Keratinocyte (primary cell): ENCODE measurements around the gene ADGRF1. TPM values are rescaled to one million over a fixed set of nuclear protein-coding genes. Genes with fewer than 3 reads are reported as not detected.
A peak's percentile ranks its signal among the peaks of the same experiment; 100 is the strongest.

Experiments
- DNase-seq: peaks from one replicate; pipeline ENCODE4 v3.0.0-alpha.2; 2011; ENCODE audit warnings: low read depth, missing footprints, low spot score
- FAIRE-seq: peaks from 2 replicates; lab custom pipeline; 2011; peaks lifted over from hg19 to GRCh38; lab: Jason Lieb, UNC
- H2AFZ ChIP-seq: 2 replicates; pipeline ENCODE4 v1.6.0; 2012; ENCODE audit warnings: low read length, control low read depth, inconsistent platforms; ENCODE audit not compliant: control insufficient read depth
- H3K27ac ChIP-seq: 2 replicates; pipeline ENCODE4 v1.5.1; 2011; ENCODE audit warnings: low read length; ENCODE audit not compliant: control insufficient read depth, insufficient read depth
- H3K27me3 ChIP-seq: 3 replicates; pipeline ENCODE4 v1.6.0; 2011; ENCODE audit warnings: low read length; ENCODE audit not compliant: control insufficient read depth, insufficient read depth; ENCODE audit errors: extremely low read depth
- H3K36me3 ChIP-seq, 2 experiments: 2 replicates in 1 of 2; 3 replicates in 1 of 2; pipeline ENCODE4 v1.5.1; 2011; ENCODE audit warnings: low read length in 2 of 2, mild to moderate bottlenecking in 1 of 2; ENCODE audit not compliant: control insufficient read depth in 2 of 2, insufficient read depth in 2 of 2; ENCODE audit errors: extremely low read depth in 1 of 2
- H3K4me1 ChIP-seq: 3 replicates; pipeline ENCODE4 v1.5.1; 2011; ENCODE audit warnings: low read length; ENCODE audit not compliant: control insufficient read depth, insufficient read depth; ENCODE audit errors: extremely low read depth
- H3K4me2 ChIP-seq: 3 replicates; pipeline ENCODE4 v1.6.0; 2011; ENCODE audit warnings: low read depth, low read length; ENCODE audit not compliant: control insufficient read depth, insufficient read depth; ENCODE audit errors: extremely low read depth
- H3K4me3 ChIP-seq, 3 experiments: fragments of 200-600 bp in 1 of 3; sonication (generic) in 1 of 3; 2 replicates in 2 of 3; 3 replicates in 1 of 3; pipeline ENCODE4 v1.5.1; 2011 to 2016; ENCODE audit warnings: low read length in 3 of 3, mild to moderate bottlenecking in 3 of 3, control low read depth in 2 of 3, inconsistent platforms in 1 of 3, low read depth in 1 of 3, mixed read lengths in 1 of 3, mixed run types in 1 of 3, moderate library complexity in 1 of 3; ENCODE audit not compliant: control insufficient read depth in 2 of 3, insufficient read depth in 2 of 3; ENCODE audit errors: extremely low read depth in 1 of 3
- H3K79me2 ChIP-seq: 2 replicates; pipeline ENCODE4 v1.6.0; 2012; ENCODE audit warnings: low read length; ENCODE audit not compliant: control insufficient read depth, insufficient read depth
- H3K9ac ChIP-seq: 3 replicates; pipeline ENCODE4 v1.6.0; 2011; ENCODE audit warnings: low read length; ENCODE audit not compliant: control insufficient read depth, insufficient read depth; ENCODE audit errors: extremely low read depth
- H3K9me1 ChIP-seq: 3 replicates; pipeline ENCODE4 v1.6.0; 2011; ENCODE audit warnings: low read length; ENCODE audit not compliant: control insufficient read depth, insufficient read depth; ENCODE audit errors: extremely low read depth
- H3K9me3 ChIP-seq: 2 replicates; pipeline ENCODE4 v1.5.1; 2012; ENCODE audit warnings: low read depth, low read length; ENCODE audit not compliant: control insufficient read depth
- H4K20me1 ChIP-seq: 3 replicates; pipeline ENCODE4 v1.6.0; 2011; ENCODE audit warnings: low read length; ENCODE audit not compliant: control insufficient read depth, insufficient read depth; ENCODE audit errors: extremely low read depth
- EZH2 ChIP-seq: IDR thresholded peaks from one replicate; pipeline ENCODE4 v1.6.1; 2012; ENCODE audit warnings: inconsistent platforms, mild to moderate bottlenecking, low read length, moderate library complexity
- dilution Hi-C: fragments of 300-500 bp; cut with MboI; formaldehyde crosslinking; loops from one replicate; pipeline ENCODE4 v1.7.0; 2020; ENCODE audit warnings: low sequenced_read_pairs; ENCODE audit not compliant: extremely low pct_ligation_motif_present
- polyA plus RNA-seq, 5 experiments: library from polyadenylated mRNA; depleted of rRNA in 3 of 5; stranded (reverse) in 3 of 5; stranded (forward) in 1 of 5; unstranded in 1 of 5; fragments of >200 nt; gene quantifications; 1 replicate in 1 of 5; 2 replicates in 3 of 5; 3 replicates in 1 of 5; pipeline versions ENCODE4 v1.2.1 to v1.2.3, GENCODE V29; 2011 to 2012; ENCODE audit warnings: missing spikeins in 2 of 5, low read depth in 1 of 5, low replicate concordance in 1 of 5
- TF ChIP-seq, protein P1 (sequence below), 3 experiments: IDR thresholded peaks in 1 of 3; conservative IDR thresholded peaks in 1 of 3; optimal IDR thresholded peaks in 1 of 3; 2 replicates in 2 of 3; 3 replicates in 1 of 3; pipeline versions ENCODE3 to v1.5.1; 2011; ENCODE audit warnings: low read length in 3 of 3, mild to moderate bottlenecking in 3 of 3, moderate library complexity in 2 of 3, control low read depth in 1 of 3, inconsistent platforms in 1 of 3; ENCODE audit not compliant: insufficient read depth in 2 of 3; ENCODE audit errors: extremely low read depth in 1 of 3

The ADGRF1 gene
- polyA plus RNA-seq, 1 donor (not counting 4 experiments of a cell fraction or from before 2014, with no cell fraction given), result 43.9 TPM

DNA sequence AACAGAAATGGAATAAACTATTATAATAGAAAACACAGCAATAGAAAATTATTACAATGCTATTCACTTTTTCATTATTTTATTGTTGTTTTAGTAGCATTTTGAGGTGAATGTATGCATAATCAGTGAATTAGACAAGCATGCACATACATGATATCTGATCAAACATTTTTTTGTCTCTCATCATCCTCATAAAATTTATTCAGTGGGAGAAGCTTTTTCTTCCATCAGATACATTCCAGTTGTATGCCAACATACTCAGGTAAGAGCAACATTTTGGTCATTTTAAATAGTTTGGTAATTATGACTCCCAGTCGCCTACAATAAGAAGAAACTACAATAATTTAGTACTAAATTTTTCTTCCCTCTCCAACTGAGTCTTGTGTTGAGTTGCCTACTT is 44.5 kb downstream of the ADGRF1 start:
- no peak overlapping the region for H3K4me3 ChIP-seq
- no peak overlapping the region for H2AFZ ChIP-seq
- no peak overlapping the region for H3K27ac ChIP-seq
- dilution Hi-C loops, result no loop called here
- no peak overlapping the region for H3K4me2 ChIP-seq
- H3K79me2 ChIP-seq, result no peaks in the 10 kb centered on the region
- no peaks in the 10 kb centered on the region for H3K9me3 ChIP-seq
- TF ChIP-seq, protein P1, sequence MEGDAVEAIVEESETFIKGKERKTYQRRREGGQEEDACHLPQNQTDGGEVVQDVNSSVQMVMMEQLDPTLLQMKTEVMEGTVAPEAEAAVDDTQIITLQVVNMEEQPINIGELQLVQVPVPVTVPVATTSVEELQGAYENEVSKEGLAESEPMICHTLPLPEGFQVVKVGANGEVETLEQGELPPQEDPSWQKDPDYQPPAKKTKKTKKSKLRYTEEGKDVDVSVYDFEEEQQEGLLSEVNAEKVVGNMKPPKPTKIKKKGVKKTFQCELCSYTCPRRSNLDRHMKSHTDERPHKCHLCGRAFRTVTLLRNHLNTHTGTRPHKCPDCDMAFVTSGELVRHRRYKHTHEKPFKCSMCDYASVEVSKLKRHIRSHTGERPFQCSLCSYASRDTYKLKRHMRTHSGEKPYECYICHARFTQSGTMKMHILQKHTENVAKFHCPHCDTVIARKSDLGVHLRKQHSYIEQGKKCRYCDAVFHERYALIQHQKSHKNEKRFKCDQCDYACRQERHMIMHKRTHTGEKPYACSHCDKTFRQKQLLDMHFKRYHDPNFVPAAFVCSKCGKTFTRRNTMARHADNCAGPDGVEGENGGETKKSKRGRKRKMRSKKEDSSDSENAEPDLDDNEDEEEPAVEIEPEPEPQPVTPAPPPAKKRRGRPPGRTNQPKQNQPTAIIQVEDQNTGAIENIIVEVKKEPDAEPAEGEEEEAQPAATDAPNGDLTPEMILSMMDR (optimal IDR thresholded peaks at IDR 0.05 in 1 of 3, IDR thresholded peaks at IDR 0.05 in 1 of 3, conservative IDR thresholded peaks at IDR 0.05 in 1 of 3; ENCODE audit: extremely low read depth in 1 of 3, insufficient read depth in 2 of 3, low read length in 3 of 3), result no peak
- no peak for TF ChIP-seq EZH2
- H4K20me1 ChIP-seq, result no peaks in the 10 kb centered on the region
- peak; percentile 23 for FAIRE-seq
- no peak overlapping the region for H3K9ac ChIP-seq
- peaks cover 30% of the 10 kb centered on the region for H3K4me1 ChIP-seq
- no peak for DNase-seq
- H3K9me1 ChIP-seq, result no peaks in the 10 kb centered on the region
- H3K27me3 ChIP-seq, result no peaks in the 10 kb centered on the region
- no peaks in the 10 kb centered on the region for H3K36me3 ChIP-seq

DNA sequence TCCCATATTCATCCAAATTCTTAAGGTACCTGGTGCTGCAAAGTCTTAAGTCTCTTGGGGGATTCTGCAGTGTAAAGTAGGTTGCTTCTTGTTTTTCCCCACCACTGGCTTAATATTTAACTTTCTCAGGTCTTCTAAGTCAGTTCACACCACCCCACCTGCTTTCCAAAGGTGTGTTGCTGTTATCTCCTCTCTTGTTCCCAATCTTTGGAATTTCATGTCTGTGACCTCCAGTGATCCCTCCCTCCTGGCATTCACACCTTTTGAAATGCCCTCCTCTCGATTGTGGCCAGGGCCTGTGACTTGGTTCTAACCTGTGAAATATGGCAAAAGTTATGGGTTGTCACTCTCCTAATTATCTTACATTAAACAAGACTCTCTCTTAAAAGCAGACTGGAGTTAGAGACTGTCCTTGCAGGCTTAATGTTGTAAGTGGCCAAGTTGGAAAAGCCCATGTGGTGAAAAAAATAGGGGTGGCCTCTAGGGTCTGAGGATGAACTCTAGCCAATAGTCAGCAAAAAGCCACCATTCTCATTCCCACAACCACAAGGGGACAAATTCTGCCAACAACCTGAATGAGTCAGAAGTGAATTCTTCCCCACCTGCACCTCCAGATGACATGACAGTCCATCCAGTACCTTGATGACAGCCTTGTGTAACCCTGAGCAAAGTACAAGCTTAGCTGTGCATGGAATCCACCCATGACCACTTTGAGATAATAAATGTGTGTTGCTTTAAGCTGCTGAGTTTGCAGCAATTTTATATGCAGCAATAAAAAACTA is 45.1 kb downstream of the ADGRF1 start:
- H3K79me2 ChIP-seq, result no peaks in the 10 kb centered on the region
- no peak for TF ChIP-seq EZH2
- TF ChIP-seq, protein P1 (optimal IDR thresholded peaks at IDR 0.05 in 1 of 3, IDR thresholded peaks at IDR 0.05 in 1 of 3, conservative IDR thresholded peaks at IDR 0.05 in 1 of 3; ENCODE audit: extremely low read depth in 1 of 3, insufficient read depth in 2 of 3, low read length in 3 of 3), result no peak
- H3K4me3 ChIP-seq, result no peak overlapping the region
- H3K4me2 ChIP-seq, result no peak overlapping the region
- no peaks in the 10 kb centered on the region for H3K9me1 ChIP-seq
- dilution Hi-C loops, result no loop called here
- no peak overlapping the region for H3K9ac ChIP-seq
- FAIRE-seq (peak; percentile 75), DNase-seq (no peak)
- H3K36me3 ChIP-seq, result no peaks in the 10 kb centered on the region
- H3K9me3 ChIP-seq, result no peaks in the 10 kb centered on the region
- H4K20me1 ChIP-seq, result no peaks in the 10 kb centered on the region
- H3K27me3 ChIP-seq, result no peaks in the 10 kb centered on the region
- no peak overlapping the region for H2AFZ ChIP-seq
- H3K4me1 ChIP-seq, result peaks cover 30% of the 10 kb centered on the region
- H3K27ac ChIP-seq, result no peak overlapping the region
